PC-9 (cell line): ENCODE measurements around the gene ANAPC4. TPM values are rescaled to one million over a fixed set of nuclear protein-coding genes. Genes with fewer than 3 reads are reported as not detected.

Experiments
- BruUV-seq: library from RNA; stranded (reverse); fragments of 400-500 nt; replicated peaks from 2 replicates; lab custom pipeline; 2021; lab: Mats Ljungman, UMichigan
- CTCF ChIA-PET: fragments of 300-600 bp; sonication (Branson Sonifier 250); formaldehyde crosslinking; loops from one replicate; lab custom pipeline; 2022; ENCODE audit warnings: antibody characterized with exemption; lab: Charles Lee
- POLR2A ChIA-PET: fragments of 300-600 bp; sonication (Branson Sonifier 250); formaldehyde crosslinking; loops from one replicate; lab custom pipeline; 2022; ENCODE audit warnings: antibody characterized with exemption; ENCODE audit not compliant: unreplicated experiment; lab: Charles Lee
- DNase-seq, 2 experiments: peaks; one replicate each; pipeline versions ENCODE4 v3.0.0 to v3.0.0-alpha.2; 2015 to 2022; ENCODE audit warnings: mixed read lengths in 1 of 2
- H2AFZ ChIP-seq: fragments of 200-600 bp; sonication (generic); 2 replicates; pipeline ENCODE4 v1.8.1; 2017; ENCODE audit warnings: antibody characterized with exemption
- H3F3A ChIP-seq: fragments of 200-600 bp; sonication (generic); 2 replicates; pipeline ENCODE4 v1.8.1; 2017; ENCODE audit warnings: antibody characterized with exemption, mild to moderate bottlenecking, low read depth; ENCODE audit not compliant: insufficient read depth
- H3K27ac ChIP-seq: fragments of 200-600 bp; sonication (generic); 2 replicates; pipeline ENCODE4 v1.6.1; 2016; ENCODE audit warnings: mixed run types
- H3K27me3 ChIP-seq: fragments of 200-600 bp; sonication (generic); 2 replicates; pipeline ENCODE4 v1.6.1; 2016; ENCODE audit warnings: low read depth, mixed run types; ENCODE audit not compliant: insufficient read depth
- H3K36me3 ChIP-seq: fragments of 200-600 bp; sonication (generic); 2 replicates; pipeline ENCODE4 v1.6.1; 2016; ENCODE audit warnings: low read depth, mixed run types
- H3K4me1 ChIP-seq: fragments of 200-600 bp; sonication (generic); replicated peaks from 2 replicates; pipeline ENCODE4 v1.6.1; 2016; ENCODE audit warnings: mixed run types; ENCODE audit not compliant: insufficient read depth
- H3K4me2 ChIP-seq: fragments of 200-600 bp; sonication (generic); 2 replicates; pipeline ENCODE4 v1.6.1; 2017; ENCODE audit warnings: mixed run types
- H3K4me3 ChIP-seq: fragments of 200-600 bp; sonication (generic); 2 replicates; pipeline ENCODE4 v1.6.1; 2016; ENCODE audit warnings: mixed run types
- H3K79me2 ChIP-seq: fragments of 200-600 bp; sonication (generic); 2 replicates; pipeline ENCODE4 v1.6.1; 2017; ENCODE audit warnings: low read depth, mixed run types
- H3K9me2 ChIP-seq: fragments of 200-600 bp; sonication (generic); 2 replicates; pipeline ENCODE4 v1.8.1; 2017; ENCODE audit warnings: mild to moderate bottlenecking; ENCODE audit not compliant: insufficient read depth
- H3K9me3 ChIP-seq: fragments of 200-600 bp; sonication (generic); 2 replicates; pipeline ENCODE4 v1.8.1; 2016; ENCODE audit warnings: low read depth; ENCODE audit not compliant: insufficient read depth
- H4K20me1 ChIP-seq: fragments of 200-600 bp; sonication (generic); 2 replicates; pipeline ENCODE4 v1.8.1; 2017; ENCODE audit not compliant: insufficient read depth
- CTCF ChIP-seq: fragments of 200-600 bp; sonication (generic); conservative IDR thresholded peaks from 2 replicates; pipeline ENCODE4 v1.6.1; 2017; ENCODE audit warnings: mixed run types, antibody characterized with exemption, mild to moderate bottlenecking, moderate library complexity
- EZH2 ChIP-seq: fragments of 200-600 bp; sonication (generic); IDR thresholded peaks from 2 replicates; pipeline ENCODE4 v1.8.0; 2017; ENCODE audit warnings: antibody characterized with exemption, low read depth
- intact Hi-C: fragments of 100-400 bp; cut with micrococcal nuclease; formaldehyde crosslinking; loops from one replicate; pipeline ENCODE4 v1.10.0; 2022; ENCODE audit not compliant: unreplicated experiment
- total RNA-seq: library from RNA; stranded (reverse); gene quantifications from 2 replicates; pipeline ENCODE4 v1.2.3, GENCODE V29; 2021

ANAPC4 gene
- total RNA-seq, 1 experiment from 2014 or later, result 25.8 TPM

- intact Hi-C loops, result no loop called here
- Histone ChIP-seq H3K4me1 (no peaks in the 10 kb centered on the region), H3K36me3 (no peaks in the 10 kb centered on the region), H3K4me2 (no peak overlapping the region), H3K9me2 (no peaks in the 10 kb centered on the region), H2AFZ (no peak overlapping the region), H3K27me3 (no peaks in the 10 kb centered on the region), H3K9me3 (no peaks in the 10 kb centered on the region), H4K20me1 (no peaks in the 10 kb centered on the region), H3K4me3 (no peak overlapping the region), H3F3A (no peaks in the 10 kb centered on the region), H3K79me2 (no peaks in the 10 kb centered on the region), H3K27ac (no peak overlapping the region)
- CTCF ChIA-PET, result no interaction called here
- BruUV-seq, result no TSS peak
- POLR2A ChIA-PET, result no interaction called here
- TF ChIP-seq EZH2 (no peak), CTCF (no peak)
- no peak for DNase-seq
Measured at GRCh38 chr4:25358515-25359275, 18.4 kb upstream of the ANAPC4 start.

- no peaks in the 10 kb centered on the region for H3K27me3 ChIP-seq
- no peak overlapping the region for H3K4me3 ChIP-seq
- no peak for TF ChIP-seq CTCF
- no peaks in the 10 kb centered on the region for H4K20me1 ChIP-seq
- intact Hi-C loops, result no loop called here
- ChIA-PET POLR2A (no interaction called here), CTCF (no interaction called here)
- no peaks in the 10 kb centered on the region for H3K9me3 ChIP-seq
- H3K4me2 ChIP-seq, result no peak overlapping the region
- no peak for DNase-seq
- no peaks in the 10 kb centered on the region for H3K9me2 ChIP-seq
- no peak overlapping the region for H2AFZ ChIP-seq
- no peaks in the 10 kb centered on the region for H3K36me3 ChIP-seq
- H3K4me1 ChIP-seq, result no peaks in the 10 kb centered on the region
- no peaks in the 10 kb centered on the region for H3K79me2 ChIP-seq
- no peaks in the 10 kb centered on the region for H3F3A ChIP-seq
- H3K27ac ChIP-seq, result no peak overlapping the region
- no TSS peak for BruUV-seq
Measured at GRCh38 chr4:25361253-25361652, 15.8 kb upstream of the ANAPC4 start.

GRCh38 chr4:25367004-25367621 lies 9.9 kb upstream of the ANAPC4 start:
- TF ChIP-seq CTCF (peak; percentile 77), EZH2 (no peak)
- no peaks in the 10 kb centered on the region for H3K79me2 ChIP-seq
- no peaks in the 10 kb centered on the region for H4K20me1 ChIP-seq
- POLR2A ChIA-PET, result interaction anchor here (0.7 kb wide), 1 partner anchor 167 kb away, joined by 3 read pairs; no protein-coding TSS in a partner anchor
- H3K27me3 ChIP-seq, result no peaks in the 10 kb centered on the region
- H3K27ac ChIP-seq, result no peak overlapping the region
- H2AFZ ChIP-seq, result no peak overlapping the region
- no peaks in the 10 kb centered on the region for H3K9me2 ChIP-seq
- DNase-seq, result no peak
- H3K36me3 ChIP-seq, result no peaks in the 10 kb centered on the region
- H3K4me1 ChIP-seq, result no peaks in the 10 kb centered on the region
- no peak overlapping the region for H3K4me2 ChIP-seq
- H3K4me3 ChIP-seq, result no peak overlapping the region
- no peaks in the 10 kb centered on the region for H3F3A ChIP-seq
- H3K9me3 ChIP-seq, result no peaks in the 10 kb centered on the region
- BruUV-seq, result no TSS peak
- CTCF ChIA-PET, result interaction anchor here (0.5 to 1.1 kb wide), 6 partner anchors 55 to 944 kb away, joined by 3 to 5 read pairs (median 3); partner anchors contain the start of genes SEPSECS and ZCCHC4
- intact Hi-C loops, result loop anchor here (5.0 kb wide), 3 partner anchors 135 to 385 kb away; partner anchors contain the start of gene PI4K2B
